OCI-LY1 (cell line): ENCODE results near the gene DNAL4.

Experiments used
- H2AFZ ChIP-seq: fragments of 200-600 bp; sonication (generic), shearing (Covaris generic); 2 replicates; pipeline ENCODE4 v1.6.0; 2014; ENCODE audit warnings: antibody characterized with exemption, mild to moderate bottlenecking, low read length
- H3F3A ChIP-seq: fragments of 200-600 bp; sonication (generic), shearing (Covaris generic); 2 replicates; pipeline ENCODE4 v1.6.0; 2014; ENCODE audit warnings: mild to moderate bottlenecking, antibody characterized with exemption, low read length, moderate library complexity; ENCODE audit not compliant: insufficient read depth
- H3K27ac ChIP-seq: fragments of 200-600 bp; sonication (generic); 2 replicates; pipeline ENCODE4 v1.5.1; 2014; ENCODE audit warnings: low read length, mixed run types, mild to moderate bottlenecking, low read depth; ENCODE audit not compliant: poor library complexity, severe bottlenecking
- H3K27me3 ChIP-seq: fragments of 200-600 bp; sonication (generic); 2 replicates; pipeline ENCODE4 v1.6.0; 2014; ENCODE audit warnings: antibody characterized with exemption, mild to moderate bottlenecking, low read length, moderate library complexity; ENCODE audit not compliant: insufficient read depth
- H3K36me3 ChIP-seq: fragments of 200-600 bp; sonication (generic); 2 replicates; pipeline ENCODE4 v1.6.1; 2014; ENCODE audit warnings: mild to moderate bottlenecking, antibody characterized with exemption, low read length, moderate library complexity, mixed read lengths; ENCODE audit not compliant: insufficient read depth
- H3K4me1 ChIP-seq: fragments of 200-600 bp; sonication (generic); 2 replicates; pipeline ENCODE4 v1.5.1; 2014; ENCODE audit warnings: mild to moderate bottlenecking, low read length, moderate library complexity; ENCODE audit not compliant: insufficient read depth, severe bottlenecking
- H3K4me2 ChIP-seq: fragments of 200-600 bp; sonication (generic), shearing (Covaris generic); 2 replicates; pipeline ENCODE4 v1.6.1; 2014; ENCODE audit warnings: low read length
- H3K4me3 ChIP-seq: fragments of 200-600 bp; sonication (generic); 2 replicates; pipeline ENCODE4 v1.5.1; 2014; ENCODE audit warnings: low read length, low read depth, mild to moderate bottlenecking, mixed read lengths; ENCODE audit not compliant: poor library complexity, severe bottlenecking
- H3K79me2 ChIP-seq: fragments of 200-600 bp; shearing (Covaris generic); 2 replicates; pipeline ENCODE4 v1.6.1; 2016; ENCODE audit warnings: mixed run types, low read length, mixed read lengths; ENCODE audit not compliant: insufficient read depth
- H3K9ac ChIP-seq: fragments of 200-600 bp; sonication (generic), shearing (Covaris generic); 2 replicates; pipeline ENCODE4 v1.6.1; 2014; ENCODE audit warnings: mild to moderate bottlenecking, low read length, mixed read lengths
- H3K9me2 ChIP-seq: fragments of 200-600 bp; sonication (generic), shearing (Covaris generic); 2 replicates; pipeline ENCODE4 v1.6.1; 2014; ENCODE audit warnings: low read depth, mild to moderate bottlenecking, low read length, mixed read lengths
- H3K9me3 ChIP-seq: fragments of 200-600 bp; shearing (Covaris generic); 2 replicates; pipeline ENCODE4 v1.6.1; 2014; ENCODE audit warnings: low read length, mixed read lengths
- H4K20me1 ChIP-seq: fragments of 200-600 bp; sonication (generic), shearing (Covaris generic); 2 replicates; pipeline ENCODE4 v1.6.0; 2016; ENCODE audit warnings: mild to moderate bottlenecking, low read length; ENCODE audit not compliant: insufficient read depth
- EZH2 ChIP-seq: fragments of 200-600 bp; sonication (generic), shearing (Covaris generic); IDR thresholded peaks from 2 replicates; pipeline ENCODE4 v1.8.0; 2017; ENCODE audit warnings: borderline replicate concordance, mixed run types, mild to moderate bottlenecking, antibody characterized with exemption, low read length, moderate library complexity, mixed read lengths
- TF ChIP-seq, protein P1 (sequence below): fragments of 200-600 bp; sonication (generic), shearing (Covaris generic); IDR thresholded peaks from 2 replicates; pipeline ENCODE4 v1.5.1; 2017; ENCODE audit warnings: mild to moderate bottlenecking, antibody characterized with exemption, low read length, moderate library complexity, mixed read lengths

DNAL4 gene

DNA sequence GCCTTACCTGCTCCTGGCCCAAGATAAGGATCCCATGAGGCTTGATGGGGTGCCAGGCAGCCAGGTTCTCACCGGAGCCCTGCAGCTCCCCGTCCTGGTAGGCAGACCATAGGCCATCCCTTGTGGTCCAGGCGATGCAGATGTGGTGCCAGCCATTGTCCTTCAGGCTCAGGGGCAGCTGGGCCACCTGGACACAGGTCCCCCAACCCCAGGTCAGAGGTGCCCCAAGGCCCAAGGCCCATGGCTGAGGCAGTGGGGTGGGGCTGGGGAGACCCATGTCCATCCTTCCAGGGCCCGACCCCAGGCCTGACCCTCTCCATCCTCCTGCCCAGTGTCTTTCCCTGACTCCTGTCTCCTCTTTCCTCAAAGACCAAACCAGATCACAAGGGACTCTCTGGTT, 29.1 kb upstream of the DNAL4 start:
- Histone ChIP-seq H3K27ac (no peak overlapping the region), H3K27me3 (no peaks in the 10 kb centered on the region), H3K79me2 (no peaks in the 10 kb centered on the region), H3K9ac (no peak overlapping the region), H4K20me1 (no peaks in the 10 kb centered on the region), H2AFZ (no peak overlapping the region), H3F3A (no peaks in the 10 kb centered on the region), H3K36me3 (no peaks in the 10 kb centered on the region), H3K9me3 (no peaks in the 10 kb centered on the region), H3K4me2 (no peak overlapping the region), H3K4me3 (no peak overlapping the region), H3K9me2 (no peaks in the 10 kb centered on the region), H3K4me1 (no peaks in the 10 kb centered on the region)
- TF ChIP-seq, protein P1, sequence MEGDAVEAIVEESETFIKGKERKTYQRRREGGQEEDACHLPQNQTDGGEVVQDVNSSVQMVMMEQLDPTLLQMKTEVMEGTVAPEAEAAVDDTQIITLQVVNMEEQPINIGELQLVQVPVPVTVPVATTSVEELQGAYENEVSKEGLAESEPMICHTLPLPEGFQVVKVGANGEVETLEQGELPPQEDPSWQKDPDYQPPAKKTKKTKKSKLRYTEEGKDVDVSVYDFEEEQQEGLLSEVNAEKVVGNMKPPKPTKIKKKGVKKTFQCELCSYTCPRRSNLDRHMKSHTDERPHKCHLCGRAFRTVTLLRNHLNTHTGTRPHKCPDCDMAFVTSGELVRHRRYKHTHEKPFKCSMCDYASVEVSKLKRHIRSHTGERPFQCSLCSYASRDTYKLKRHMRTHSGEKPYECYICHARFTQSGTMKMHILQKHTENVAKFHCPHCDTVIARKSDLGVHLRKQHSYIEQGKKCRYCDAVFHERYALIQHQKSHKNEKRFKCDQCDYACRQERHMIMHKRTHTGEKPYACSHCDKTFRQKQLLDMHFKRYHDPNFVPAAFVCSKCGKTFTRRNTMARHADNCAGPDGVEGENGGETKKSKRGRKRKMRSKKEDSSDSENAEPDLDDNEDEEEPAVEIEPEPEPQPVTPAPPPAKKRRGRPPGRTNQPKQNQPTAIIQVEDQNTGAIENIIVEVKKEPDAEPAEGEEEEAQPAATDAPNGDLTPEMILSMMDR, result no peak
- no peak for TF ChIP-seq EZH2

DNA sequence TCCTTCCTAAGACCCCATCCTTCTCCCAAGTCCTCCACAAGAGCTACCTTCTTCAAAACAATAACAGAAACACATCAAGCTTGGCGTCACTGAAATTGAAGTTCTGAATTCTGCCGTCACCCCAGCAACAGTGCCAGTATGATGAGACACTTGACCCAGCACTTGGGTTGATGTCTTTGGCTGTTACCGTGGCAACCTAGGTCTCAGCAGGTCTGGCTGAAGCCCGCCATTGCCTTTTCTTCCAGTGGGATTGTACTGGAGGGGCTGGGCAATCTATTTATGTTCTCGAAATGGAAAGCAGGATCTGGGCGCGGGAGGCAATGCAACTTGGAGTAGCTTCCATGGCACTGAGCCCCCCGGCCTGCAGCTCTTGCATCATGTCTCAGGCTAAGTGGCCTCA, 26.1 kb upstream of the DNAL4 start:
- Histone ChIP-seq H3K36me3 (no peaks in the 10 kb centered on the region), H3K9me3 (no peaks in the 10 kb centered on the region), H4K20me1 (no peaks in the 10 kb centered on the region), H3K4me3 (no peak overlapping the region), H3K9me2 (no peaks in the 10 kb centered on the region), H3K27me3 (no peaks in the 10 kb centered on the region), H3K4me1 (no peaks in the 10 kb centered on the region), H3F3A (no peaks in the 10 kb centered on the region), H2AFZ (no peak overlapping the region), H3K27ac (no peak overlapping the region), H3K4me2 (no peak overlapping the region), H3K79me2 (no peaks in the 10 kb centered on the region), H3K9ac (no peak overlapping the region)
- TF ChIP-seq, protein P1, result no peak
- TF ChIP-seq EZH2, result no peak

- no peak overlapping the region for H2AFZ ChIP-seq
- no peaks in the 10 kb centered on the region for H3K79me2 ChIP-seq
- H3K27ac ChIP-seq, result no peak overlapping the region
- no peaks in the 10 kb centered on the region for H3K27me3 ChIP-seq
- H3K9ac ChIP-seq, result no peak overlapping the region
- no peaks in the 10 kb centered on the region for H4K20me1 ChIP-seq
- no peaks in the 10 kb centered on the region for H3K9me2 ChIP-seq
- no peaks in the 10 kb centered on the region for H3K4me1 ChIP-seq
- no peak overlapping the region for H3K4me3 ChIP-seq
- H3F3A ChIP-seq, result no peaks in the 10 kb centered on the region
- TF ChIP-seq, protein P1, result no peak
- TF ChIP-seq EZH2, result no peak
- no peak overlapping the region for H3K4me2 ChIP-seq
- no peaks in the 10 kb centered on the region for H3K36me3 ChIP-seq
- H3K9me3 ChIP-seq, result no peaks in the 10 kb centered on the region
These were observed 25.5 kb upstream of the DNAL4 start for GRCh38 chr22:38819387-38819940.
